Cardiac fibroblast (primary cell): ENCODE measurements around the gene IGSF9B.

Experiments
- DNase-seq, 2 donors: peaks; one replicate each; pipeline versions ENCODE4 v3.0.0 to v3.0.0-alpha.2; 2010; ENCODE audit warnings: low read depth in 2 of 2
- H3K4me3 ChIP-seq, 2 donors: replicated peaks in 1 of 2; 1 replicate in 1 of 2; 2 replicates in 1 of 2; pipeline ENCODE4 v1.5.1; 2011; ENCODE audit warnings: low read depth in 2 of 2, low read length in 2 of 2, mild to moderate bottlenecking in 2 of 2, moderate library complexity in 1 of 2
- TF ChIP-seq, protein P1 (sequence below): IDR thresholded peaks from one replicate; pipeline ENCODE4 v1.5.1; 2011; ENCODE audit warnings: low read depth, mild to moderate bottlenecking, low read length, inconsistent platforms

The IGSF9B gene

DNA sequence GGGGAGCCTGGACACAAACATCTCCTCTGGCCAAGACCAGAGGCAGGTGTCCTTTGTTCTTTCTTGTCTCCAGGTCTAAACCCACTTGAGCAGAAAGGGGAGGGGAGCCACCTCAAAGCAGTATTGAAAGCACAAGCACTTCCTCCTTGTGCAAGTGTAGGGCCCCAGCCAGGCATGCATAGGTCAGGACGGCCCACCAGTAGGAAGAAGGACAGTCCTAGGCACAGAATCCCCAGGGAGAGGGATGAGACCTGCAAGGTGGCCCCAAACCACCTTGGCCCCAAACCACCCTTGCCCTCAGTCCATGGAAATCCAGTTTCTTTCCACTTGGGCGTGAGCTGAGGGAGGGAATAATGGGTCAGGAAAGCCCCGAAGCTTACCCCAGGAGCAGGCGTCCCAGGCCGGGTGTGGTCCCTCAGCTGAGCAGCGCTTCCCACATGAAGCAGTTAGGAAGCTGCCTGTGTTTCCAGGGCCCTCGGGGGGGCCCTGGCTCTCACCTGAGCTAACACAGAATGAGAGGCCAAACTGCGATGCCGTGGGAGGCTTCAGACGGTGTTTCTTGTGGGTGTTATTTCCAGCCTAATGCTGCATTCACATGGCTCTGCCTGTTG is 20.4 kb upstream of the IGSF9B start:
- TF ChIP-seq, protein P1, sequence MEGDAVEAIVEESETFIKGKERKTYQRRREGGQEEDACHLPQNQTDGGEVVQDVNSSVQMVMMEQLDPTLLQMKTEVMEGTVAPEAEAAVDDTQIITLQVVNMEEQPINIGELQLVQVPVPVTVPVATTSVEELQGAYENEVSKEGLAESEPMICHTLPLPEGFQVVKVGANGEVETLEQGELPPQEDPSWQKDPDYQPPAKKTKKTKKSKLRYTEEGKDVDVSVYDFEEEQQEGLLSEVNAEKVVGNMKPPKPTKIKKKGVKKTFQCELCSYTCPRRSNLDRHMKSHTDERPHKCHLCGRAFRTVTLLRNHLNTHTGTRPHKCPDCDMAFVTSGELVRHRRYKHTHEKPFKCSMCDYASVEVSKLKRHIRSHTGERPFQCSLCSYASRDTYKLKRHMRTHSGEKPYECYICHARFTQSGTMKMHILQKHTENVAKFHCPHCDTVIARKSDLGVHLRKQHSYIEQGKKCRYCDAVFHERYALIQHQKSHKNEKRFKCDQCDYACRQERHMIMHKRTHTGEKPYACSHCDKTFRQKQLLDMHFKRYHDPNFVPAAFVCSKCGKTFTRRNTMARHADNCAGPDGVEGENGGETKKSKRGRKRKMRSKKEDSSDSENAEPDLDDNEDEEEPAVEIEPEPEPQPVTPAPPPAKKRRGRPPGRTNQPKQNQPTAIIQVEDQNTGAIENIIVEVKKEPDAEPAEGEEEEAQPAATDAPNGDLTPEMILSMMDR, result no peak
- DNase-seq, result no peak

GRCh38 chr11:133975488-133975849 is 18.7 kb upstream of the IGSF9B start:
- no peak for DNase-seq
- TF ChIP-seq, protein P1, result no peak
- H3K4me3 ChIP-seq, result no peak overlapping the region

More for the DNA sequence above, 20.4 kb upstream of the IGSF9B start:
- H3K4me3 ChIP-seq, result no peak overlapping the region

DNA sequence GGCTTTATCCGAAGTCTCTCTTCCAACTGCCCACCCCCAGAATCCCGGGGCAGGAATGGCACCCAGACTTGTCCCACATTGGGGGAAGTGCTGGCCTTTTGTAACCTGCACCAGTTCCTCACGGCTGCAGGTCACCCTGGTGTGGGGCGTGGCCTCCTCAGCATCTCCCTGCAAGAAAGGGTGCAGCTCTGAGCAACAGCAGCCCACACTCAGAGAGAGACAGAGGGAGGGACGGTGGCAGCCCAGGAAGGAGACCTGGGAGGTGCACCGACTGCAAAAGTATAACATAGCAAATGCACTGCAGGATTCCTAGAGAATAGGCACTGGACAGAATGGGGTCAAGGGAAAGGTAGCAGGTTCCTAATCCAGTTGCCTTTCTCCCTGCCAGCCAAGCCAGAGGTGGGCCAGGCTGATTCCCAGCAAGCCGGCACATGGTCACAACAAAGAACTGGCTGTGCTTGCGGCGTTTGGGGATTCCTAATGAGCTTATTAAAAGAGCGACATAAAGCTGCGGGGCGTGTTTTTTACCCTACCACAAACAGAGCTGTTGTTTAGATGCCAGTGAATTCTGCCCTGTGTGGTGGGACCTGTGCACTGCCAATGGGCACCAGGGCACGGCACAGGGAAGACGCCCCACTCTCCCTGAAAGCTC is 18.2 kb upstream of the IGSF9B start:
- TF ChIP-seq, protein P1, result no peak
- no peak overlapping the region for H3K4me3 ChIP-seq
- DNase-seq, result no peak

DNA sequence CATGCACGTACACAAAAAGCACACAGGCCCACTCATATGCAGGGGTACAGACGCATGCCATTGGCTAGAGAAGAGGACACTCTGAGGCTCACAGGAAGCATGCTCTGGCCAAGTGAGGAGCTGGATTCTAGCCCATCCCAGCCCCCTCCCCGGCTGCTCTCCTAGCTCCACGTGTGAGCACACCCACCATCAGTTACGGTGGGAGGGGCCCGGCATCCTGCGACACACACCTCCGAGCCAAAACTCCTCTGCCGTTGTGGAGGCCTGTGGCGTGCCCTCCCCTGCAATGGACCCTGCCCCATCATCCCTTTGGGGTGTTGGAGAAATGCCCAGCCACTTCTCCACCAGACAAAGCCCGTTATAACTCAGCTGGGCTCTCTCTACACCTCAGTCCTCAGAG is 15.1 kb upstream of the IGSF9B start:
- DNase-seq, result no peak
- no peak overlapping the region for H3K4me3 ChIP-seq
- TF ChIP-seq, protein P1, result no peak

DNA sequence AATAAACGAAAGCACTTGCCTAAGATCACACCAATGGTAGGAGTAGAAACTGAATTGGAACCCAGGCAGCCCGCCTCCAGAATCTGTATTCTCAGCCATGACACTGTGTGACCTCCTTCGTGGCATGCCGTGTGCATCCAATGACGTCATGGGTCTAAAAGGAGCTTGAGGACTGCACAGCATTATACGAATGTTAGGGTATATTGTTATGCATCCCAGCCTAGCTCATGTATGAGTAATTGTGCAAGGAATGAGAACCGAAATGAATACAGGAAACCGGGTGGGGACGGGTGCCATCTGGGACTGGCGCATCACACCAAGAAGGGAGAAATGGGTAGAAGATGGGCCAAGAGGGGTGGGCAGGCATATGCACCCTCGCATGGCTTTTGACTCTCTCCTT is 12.3 kb upstream of the IGSF9B start:
- TF ChIP-seq, protein P1, result no peak

GRCh38 chr11:133968300-133968699 is 11.5 kb upstream of the IGSF9B start:
- DNase-seq, result no peak

More for the DNA sequence above, 12.3 kb upstream of the IGSF9B start:
- DNase-seq, result no peak
- H3K4me3 ChIP-seq, result no peak overlapping the region

More at GRCh38 chr11:133968300-133968699, 11.5 kb upstream of the IGSF9B start:
- no peak overlapping the region for H3K4me3 ChIP-seq
- TF ChIP-seq, protein P1, result no peak
